ENCODE results near the gene RASA4. TPM values are rescaled to one million over a fixed set of nuclear protein-coding genes. Genes with fewer than 3 reads are reported as not detected.
A peak's percentile ranks its signal among the peaks of the same experiment; 100 is the strongest.
"Not testable (repeated sequence)": the region's sequence is repeated elsewhere in the genome, so short reads cannot be mapped to it uniquely, and the experiment has no call there.

Gene RASA4
- total and polyA plus RNA-seq, 9 of the 15 experiments (the other 6 are each of a cell fraction or from before 2014, with no cell fraction given): 0.36 to 10.9 (median 2.8) TPM

- intact Hi-C loops (cut with micrococcal nuclease); ATAC-seq; H3K9me1 ChIP-seq (ENCODE audit: control insufficient read depth, insufficient read depth, low read length): not testable (repeated sequence)
Measured at GRCh38 chr7:102630622-102631021, 14.1 kb upstream of the RASA4 start.

GRCh38 chr7:102627271-102627904 lies 10.8 kb upstream of the RASA4 start:
- H3K27me3 ChIP-seq (ENCODE audit: control insufficient read depth in 2 of 2, insufficient read depth in 2 of 2, low read length in 2 of 2); intact Hi-C loops (cut with micrococcal nuclease); H3K4me2 ChIP-seq (ENCODE audit: insufficient read depth, low read length); H3K4me1 ChIP-seq (replicated peaks in 1 of 2; ENCODE audit: control insufficient read depth in 2 of 2, insufficient read depth in 2 of 2, low read length in 2 of 2); H2AFZ ChIP-seq (ENCODE audit: low read depth, low read length); H3K36me3 ChIP-seq (ENCODE audit: control insufficient read depth, insufficient read depth, low read length); H3K9me3 ChIP-seq (replicated peaks; ENCODE audit: control insufficient read depth, insufficient read depth, low read depth, low read length); CTCF ChIA-PET (ENCODE audit: low intra/inter-chr PET ratio); H3K27ac ChIP-seq (ENCODE audit: extremely low read depth, low read depth, low read length); H3K79me2 ChIP-seq (ENCODE audit: control insufficient read depth, insufficient read depth, low read length); H3K9ac ChIP-seq (ENCODE audit: insufficient read depth in 1 of 2, low read depth in 2 of 2, low read length in 2 of 2); H4K20me1 ChIP-seq (replicated peaks; ENCODE audit: control insufficient read depth, insufficient read depth, low read length); FAIRE-seq; POLR2A ChIA-PET; in situ Hi-C loops (cut with MboI); BruUV-seq (replicated peaks); H3K9me1 ChIP-seq (ENCODE audit: control insufficient read depth, insufficient read depth, low read length); DNase-seq (ENCODE audit: extremely low read depth in 1 of 4, low spot score in 3 of 4); H3K4me3 ChIP-seq: not testable (repeated sequence)
- WGBS (ENCODE audit: insufficient coverage, low coverage, missing lambda C conversion rate): no CpG with 5 or more reads among the region's 8 CpGs
- peak; percentile 65 for ATAC-seq

More at GRCh38 chr7:102630622-102631021, 14.1 kb upstream of the RASA4 start:
- H3K27me3 ChIP-seq (ENCODE audit: control insufficient read depth in 2 of 2, insufficient read depth in 2 of 2, low read length in 2 of 2); H3K4me1 ChIP-seq (replicated peaks in 1 of 2; ENCODE audit: control insufficient read depth in 2 of 2, insufficient read depth in 2 of 2, low read length in 2 of 2); in situ Hi-C loops (cut with MboI); CTCF ChIA-PET (ENCODE audit: low intra/inter-chr PET ratio); H3K9ac ChIP-seq (ENCODE audit: insufficient read depth in 1 of 2, low read depth in 2 of 2, low read length in 2 of 2); H4K20me1 ChIP-seq (replicated peaks; ENCODE audit: control insufficient read depth, insufficient read depth, low read length); H3K79me2 ChIP-seq (ENCODE audit: control insufficient read depth, insufficient read depth, low read length); BruUV-seq (replicated peaks); H2AFZ ChIP-seq (ENCODE audit: low read depth, low read length); H3K4me2 ChIP-seq (ENCODE audit: insufficient read depth, low read length); H3K4me3 ChIP-seq; POLR2A ChIA-PET; DNase-seq (ENCODE audit: extremely low read depth in 1 of 4, low spot score in 3 of 4); H3K27ac ChIP-seq (ENCODE audit: extremely low read depth, low read depth, low read length); H3K9me3 ChIP-seq (replicated peaks; ENCODE audit: control insufficient read depth, insufficient read depth, low read depth, low read length); FAIRE-seq; H3K36me3 ChIP-seq (ENCODE audit: control insufficient read depth, insufficient read depth, low read length): not testable (repeated sequence)
- 73% methylated on average over 3 of the region's 9 CpGs for WGBS (ENCODE audit: insufficient coverage, low coverage, missing lambda C conversion rate)

GRCh38 chr7:102618122-102618521 lies 1.6 kb upstream of the RASA4 start:
- H3K4me3 ChIP-seq; H3K9me3 ChIP-seq (replicated peaks; ENCODE audit: control insufficient read depth, insufficient read depth, low read depth, low read length); BruUV-seq (replicated peaks); H3K4me1 ChIP-seq (replicated peaks in 1 of 2; ENCODE audit: control insufficient read depth in 2 of 2, insufficient read depth in 2 of 2, low read length in 2 of 2); CTCF ChIA-PET (ENCODE audit: low intra/inter-chr PET ratio); H3K4me2 ChIP-seq (ENCODE audit: insufficient read depth, low read length); H2AFZ ChIP-seq (ENCODE audit: low read depth, low read length); ATAC-seq; H4K20me1 ChIP-seq (replicated peaks; ENCODE audit: control insufficient read depth, insufficient read depth, low read length); POLR2A ChIA-PET; H3K9me1 ChIP-seq (ENCODE audit: control insufficient read depth, insufficient read depth, low read length); H3K36me3 ChIP-seq (ENCODE audit: control insufficient read depth, insufficient read depth, low read length); FAIRE-seq; intact Hi-C loops (cut with micrococcal nuclease); H3K27me3 ChIP-seq (ENCODE audit: control insufficient read depth in 2 of 2, insufficient read depth in 2 of 2, low read length in 2 of 2); H3K27ac ChIP-seq (ENCODE audit: extremely low read depth, low read depth, low read length); H3K79me2 ChIP-seq (ENCODE audit: control insufficient read depth, insufficient read depth, low read length); H3K9ac ChIP-seq (ENCODE audit: insufficient read depth in 1 of 2, low read depth in 2 of 2, low read length in 2 of 2): not testable (repeated sequence)
- in situ Hi-C loops (cut with MboI): loop anchor here (5.0 kb wide), 1 partner anchor 96 kb away; no protein-coding TSS in a partner anchor
- peak in 1 of 4 experiments; percentile 2 for DNase-seq (ENCODE audit: extremely low read depth in 1 of 4, low spot score in 3 of 4)
- WGBS (ENCODE audit: insufficient coverage, low coverage, missing lambda C conversion rate): 29% methylated on average over 3 of the region's 8 CpGs

- H3K9me3 ChIP-seq (replicated peaks; ENCODE audit: control insufficient read depth, insufficient read depth, low read depth, low read length); H3K79me2 ChIP-seq (ENCODE audit: control insufficient read depth, insufficient read depth, low read length); BruUV-seq (replicated peaks); CTCF ChIA-PET (ENCODE audit: low intra/inter-chr PET ratio); ATAC-seq; H3K36me3 ChIP-seq (ENCODE audit: control insufficient read depth, insufficient read depth, low read length); H4K20me1 ChIP-seq (replicated peaks; ENCODE audit: control insufficient read depth, insufficient read depth, low read length); H3K4me2 ChIP-seq (ENCODE audit: insufficient read depth, low read length); H3K9ac ChIP-seq (ENCODE audit: insufficient read depth in 1 of 2, low read depth in 2 of 2, low read length in 2 of 2); H3K27me3 ChIP-seq (ENCODE audit: control insufficient read depth in 2 of 2, insufficient read depth in 2 of 2, low read length in 2 of 2); H2AFZ ChIP-seq (ENCODE audit: low read depth, low read length); DNase-seq (ENCODE audit: extremely low read depth in 1 of 4, low spot score in 3 of 4); intact Hi-C loops (cut with micrococcal nuclease); H3K4me1 ChIP-seq (replicated peaks in 1 of 2; ENCODE audit: control insufficient read depth in 2 of 2, insufficient read depth in 2 of 2, low read length in 2 of 2); POLR2A ChIA-PET; FAIRE-seq; H3K9me1 ChIP-seq (ENCODE audit: control insufficient read depth, insufficient read depth, low read length); H3K27ac ChIP-seq (ENCODE audit: extremely low read depth, low read depth, low read length); H3K4me3 ChIP-seq: not testable (repeated sequence)
- WGBS (ENCODE audit: insufficient coverage, low coverage, missing lambda C conversion rate): no CpG with 5 or more reads among the region's 10 CpGs
- in situ Hi-C loops (cut with MboI): loop anchor here (5.0 kb wide), 1 partner anchor 94 kb away; no protein-coding TSS in a partner anchor
Measured at GRCh38 chr7:102615930-102616329, 626 bp downstream of the RASA4 start.

Measured in K562 (cell line).